DOHH2 (cell line): Measurements from ENCODE around the gene PAQR4.

Source experiments
- H3F3A ChIP-seq: fragments of 200-600 bp; sonication (generic), shearing (Covaris generic); 2 replicates; pipeline ENCODE4 v1.6.0; 2016; ENCODE audit warnings: antibody characterized with exemption, mild to moderate bottlenecking; ENCODE audit not compliant: control insufficient read depth, insufficient read depth
- H3K27ac ChIP-seq: fragments of 200-600 bp; sonication (generic); 2 replicates; pipeline ENCODE4 v1.5.1; 2014; ENCODE audit warnings: low read depth, mild to moderate bottlenecking, low read length, moderate library complexity
- H3K27me3 ChIP-seq: fragments of 200-600 bp; sonication (generic); 2 replicates; pipeline ENCODE4 v1.6.1; 2014; ENCODE audit warnings: mild to moderate bottlenecking, low read length, mixed read lengths; ENCODE audit not compliant: control insufficient read depth
- H3K36me3 ChIP-seq: fragments of 200-600 bp; sonication (generic); 2 replicates; pipeline ENCODE4 v1.6.1; 2014; ENCODE audit warnings: mild to moderate bottlenecking, low read length, moderate library complexity, mixed read lengths; ENCODE audit not compliant: control insufficient read depth
- H3K4me1 ChIP-seq: fragments of 200-600 bp; sonication (generic); 2 replicates; pipeline ENCODE4 v1.6.1; 2014; ENCODE audit warnings: mild to moderate bottlenecking, low read length, mixed read lengths; ENCODE audit not compliant: control insufficient read depth
- H3K4me2 ChIP-seq: fragments of 200-600 bp; sonication (generic); 2 replicates; pipeline ENCODE4 v1.6.0; 2014; ENCODE audit warnings: mild to moderate bottlenecking, low read length, moderate library complexity
- H3K4me3 ChIP-seq: fragments of 200-600 bp; sonication (generic); 2 replicates; pipeline ENCODE4 v1.5.1; 2014; ENCODE audit warnings: mild to moderate bottlenecking, low read length, mixed read lengths
- H3K79me2 ChIP-seq: fragments of 200-600 bp; sonication (generic); 2 replicates; pipeline ENCODE4 v1.6.1; 2014; ENCODE audit warnings: mild to moderate bottlenecking, low read length, mixed read lengths; ENCODE audit not compliant: control insufficient read depth
- H3K9me2 ChIP-seq: fragments of 200-600 bp; sonication (generic); replicated peaks from 2 replicates; pipeline ENCODE4 v1.6.1; 2014; ENCODE audit warnings: mild to moderate bottlenecking, low read length, mixed read lengths; ENCODE audit not compliant: control insufficient read depth
- H3K9me3 ChIP-seq: fragments of 200-600 bp; sonication (generic); 2 replicates; pipeline ENCODE4 v1.6.1; 2014; ENCODE audit warnings: antibody characterized with exemption, low read length, mixed read lengths; ENCODE audit not compliant: control insufficient read depth, insufficient read depth
- H4K20me1 ChIP-seq: fragments of 200-600 bp; sonication (generic); 2 replicates; pipeline ENCODE4 v1.6.0; 2014; ENCODE audit warnings: low read depth, mild to moderate bottlenecking, antibody characterized with exemption, low read length, moderate library complexity; ENCODE audit not compliant: control insufficient read depth, insufficient read depth
- CTCF ChIP-seq: fragments of 200-600 bp; sonication (generic); IDR thresholded peaks from one replicate; pipeline ENCODE4 v1.5.1; 2014; ENCODE audit warnings: antibody characterized with exemption, mild to moderate bottlenecking, low read depth, low read length; ENCODE audit not compliant: poor library complexity, severe bottlenecking
- EZH2phosphoT487 ChIP-seq: fragments of 200-600 bp; sonication (generic); IDR thresholded peaks from 2 replicates; pipeline ENCODE4 v1.6.1; 2017; ENCODE audit warnings: borderline replicate concordance, mild to moderate bottlenecking, antibody characterized with exemption, low read length, moderate library complexity, mixed read lengths

PAQR4 gene

GRCh38 chr16:2979669-2980226 lies 10.6 kb downstream of the PAQR4 start:
- Histone ChIP-seq H4K20me1 (peaks cover 6% of the 10 kb centered on the region; the same call in 1 of the 2 replicates), H3F3A (peaks cover 6% of the 10 kb centered on the region), H3K4me1 (peaks cover 50% of the 10 kb centered on the region), H3K9me2 (no peaks in the 10 kb centered on the region), H3K9me3 (no peaks in the 10 kb centered on the region), H3K79me2 (peaks cover 63% of the 10 kb centered on the region), H3K4me2 (peak overlapping the region; percentile 97), H3K4me3 (peak overlapping the region; percentile 99), H3K27ac (peak overlapping the region; percentile 74), H3K27me3 (no peaks in the 10 kb centered on the region), H3K36me3 (peaks cover 52% of the 10 kb centered on the region)
- no peak for TF ChIP-seq EZH2phosphoT487
- no peak for TF ChIP-seq CTCF

GRCh38 chr16:2980227-2981176 lies 11.4 kb downstream of the PAQR4 start, which contains the start of gene PKMYT1:
Gene PKMYT1, minus strand, starts transcription at chr16:2980446. Its CDS starts 789 bp downstream, at chr16:2979657.
- TF ChIP-seq EZH2phosphoT487 (no peak), CTCF (no peak)
- H3K4me1 ChIP-seq, result peaks cover 50% of the 10 kb centered on the region

GRCh38 chr16:2981177-2981898 lies 12.2 kb downstream of the PAQR4 start:
- H3K9me3 ChIP-seq, result no peaks in the 10 kb centered on the region
- H3K4me3 ChIP-seq, result peak overlapping the region; percentile 99
- H3K27ac ChIP-seq, result peak overlapping the region; percentile 74
- peak overlapping the region; percentile 97 for H3K4me2 ChIP-seq
- TF ChIP-seq CTCF, result no peak
- H4K20me1 ChIP-seq, result peaks cover 6% of the 10 kb centered on the region; the same call in 1 of the 2 replicates
- H3K4me1 ChIP-seq, result peaks cover 50% of the 10 kb centered on the region
- peaks cover 36% of the 10 kb centered on the region for H3K36me3 ChIP-seq
- H3F3A ChIP-seq, result peaks cover 6% of the 10 kb centered on the region
- no peaks in the 10 kb centered on the region for H3K9me2 ChIP-seq
- peaks cover 4% of the 10 kb centered on the region; the same call in 1 of the 2 replicates for H3K27me3 ChIP-seq
- peaks cover 48% of the 10 kb centered on the region for H3K79me2 ChIP-seq

More at GRCh38 chr16:2980227-2981176, 11.4 kb downstream of the PAQR4 start, which contains the start of gene PKMYT1:
- Histone ChIP-seq H3K36me3 (peaks cover 44% of the 10 kb centered on the region), H4K20me1 (peaks cover 6% of the 10 kb centered on the region; the same call in 1 of the 2 replicates), H3K4me3 (peak within 1 kb of the TSS; percentile 99), H3K27me3 (peaks cover under 1% of the 10 kb centered on the region; the same call in 1 of the 2 replicates), H3K9me2 (no peaks in the 10 kb centered on the region), H3K79me2 (peaks cover 56% of the 10 kb centered on the region), H3K9me3 (no peaks in the 10 kb centered on the region), H3K4me2 (peak within 1 kb of the TSS; percentile 97), H3K27ac (peak within 1 kb of the TSS; percentile 74), H3F3A (peaks cover 6% of the 10 kb centered on the region)
